ENCODE measurements around the gene MAPKAPK2.

MAPKAPK2 gene

DNA sequence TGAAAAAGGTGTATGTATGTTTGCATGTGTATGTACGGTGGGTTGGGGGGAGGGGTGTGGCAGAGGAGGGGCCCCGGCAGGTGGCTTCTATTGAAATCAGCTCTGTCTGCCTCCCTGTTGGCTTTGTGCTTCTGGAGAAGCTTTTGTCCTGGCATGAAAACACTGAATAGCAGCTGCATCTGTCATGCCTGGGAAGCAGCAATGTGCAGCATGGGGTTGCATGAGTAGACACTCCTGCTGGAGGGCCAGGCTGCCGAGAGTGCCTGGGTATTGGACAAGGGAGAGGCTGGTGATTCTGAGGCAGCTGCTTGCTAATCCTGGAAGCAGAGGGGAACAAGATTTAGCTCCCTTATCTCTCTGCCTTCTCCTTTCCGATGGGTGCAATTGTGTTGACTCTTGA, 20.5 kb downstream of the MAPKAPK2 start:
- DNase-seq = peak; percentile 71

DNA sequence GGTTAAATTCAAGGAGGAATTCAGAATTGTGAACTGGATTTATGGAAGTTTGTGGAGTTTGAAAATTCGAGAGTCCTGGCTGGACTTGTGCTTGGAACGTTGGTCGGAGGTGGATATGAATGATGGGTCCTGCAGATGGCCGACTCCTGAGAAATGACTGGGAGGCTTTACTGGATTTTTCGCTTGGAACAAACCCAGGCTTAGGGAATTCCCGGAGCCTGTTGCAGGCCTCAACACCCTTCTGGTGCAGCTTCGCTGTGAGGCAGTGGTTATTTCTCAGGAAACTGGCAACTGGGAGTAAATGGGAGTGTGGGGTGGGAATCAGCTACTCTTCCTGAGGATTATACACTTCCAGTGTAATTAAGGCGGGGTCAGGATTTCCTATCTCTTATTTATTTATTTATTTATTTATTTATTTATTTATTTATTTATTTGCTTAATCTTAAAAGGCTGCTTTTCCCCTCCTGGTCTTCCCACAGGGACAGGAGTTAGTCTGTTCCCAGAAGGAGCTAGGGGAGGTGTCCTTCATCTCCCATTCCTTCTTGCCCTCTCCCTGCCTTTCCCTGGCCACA, 21.1 kb downstream of the MAPKAPK2 start:
- peak; percentile 13 for DNase-seq

DNA sequence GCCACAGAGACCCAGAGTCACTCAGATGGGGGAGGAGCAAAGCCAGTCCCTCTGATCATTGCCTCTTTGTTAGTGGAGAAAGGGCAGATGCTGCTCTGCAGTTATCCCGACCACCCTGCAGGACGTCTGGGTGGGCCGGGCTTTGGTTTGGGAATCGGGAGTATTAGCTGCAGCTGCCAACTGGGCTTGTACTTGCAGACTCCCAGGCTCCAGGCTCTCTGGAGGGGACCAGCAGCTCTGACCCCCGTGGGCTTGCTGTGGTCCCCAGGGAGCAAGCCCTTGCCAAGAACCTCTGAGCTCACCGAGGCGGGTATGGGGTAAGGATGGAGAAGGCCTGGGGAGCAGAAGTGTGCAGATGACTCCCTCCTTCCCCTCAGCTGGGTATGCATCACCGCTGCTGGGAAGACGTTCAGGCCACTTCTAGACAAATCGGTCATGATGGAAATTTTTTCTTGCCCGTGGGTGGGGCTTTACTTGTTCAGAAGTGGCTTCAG, 21.6 kb downstream of the MAPKAPK2 start:
- DNase-seq = peak; percentile 92

DNA sequence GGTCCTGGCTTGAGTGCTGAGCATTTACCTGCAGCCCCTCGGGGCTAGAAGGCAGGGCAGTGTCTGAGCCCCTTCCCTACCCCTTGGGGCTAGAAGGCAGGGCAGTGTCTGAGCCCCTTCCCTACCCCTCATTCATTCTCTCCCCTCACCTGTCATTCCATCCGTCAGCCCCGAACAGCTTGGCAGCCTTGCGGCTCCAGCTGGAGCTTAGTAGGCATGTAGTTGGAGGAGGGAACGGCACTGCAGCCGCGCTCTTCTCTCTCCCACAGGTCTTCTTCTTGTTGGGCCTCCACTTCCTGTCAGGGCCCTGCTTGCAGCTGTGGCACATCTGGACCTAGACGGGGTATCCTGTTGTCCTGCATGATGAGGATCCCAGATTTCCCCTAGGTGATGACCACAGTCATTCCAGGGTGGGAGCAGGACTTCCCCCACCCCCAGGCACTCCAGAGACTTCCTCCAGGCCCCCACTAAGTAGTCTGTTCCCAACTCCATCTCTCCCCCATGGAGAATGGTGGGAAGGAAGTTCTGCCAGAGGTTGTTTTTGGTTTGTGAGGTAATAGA, 22.2 kb downstream of the MAPKAPK2 start:
- peak; percentile 24 for DNase-seq

DNA sequence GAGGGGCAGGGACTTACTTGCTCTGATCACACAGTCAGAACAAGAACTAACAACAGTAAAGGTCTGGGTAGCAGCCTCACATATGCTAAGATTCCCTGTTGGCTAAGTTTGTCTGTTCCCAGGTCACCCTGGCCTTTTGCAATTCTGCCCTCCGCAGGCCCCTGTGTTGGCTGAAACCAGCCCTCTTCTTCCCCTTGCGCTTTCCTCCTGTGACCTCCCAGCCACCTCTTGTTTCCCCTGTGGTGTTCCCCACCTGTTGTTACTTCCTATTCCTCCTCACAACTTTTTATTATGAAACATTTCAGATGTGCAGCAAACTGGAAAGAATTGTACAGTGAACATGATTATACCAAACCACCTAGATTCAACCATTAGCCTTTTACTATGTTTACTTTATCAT, 23.4 kb downstream of the MAPKAPK2 start:
- no peak for DNase-seq

DNA sequence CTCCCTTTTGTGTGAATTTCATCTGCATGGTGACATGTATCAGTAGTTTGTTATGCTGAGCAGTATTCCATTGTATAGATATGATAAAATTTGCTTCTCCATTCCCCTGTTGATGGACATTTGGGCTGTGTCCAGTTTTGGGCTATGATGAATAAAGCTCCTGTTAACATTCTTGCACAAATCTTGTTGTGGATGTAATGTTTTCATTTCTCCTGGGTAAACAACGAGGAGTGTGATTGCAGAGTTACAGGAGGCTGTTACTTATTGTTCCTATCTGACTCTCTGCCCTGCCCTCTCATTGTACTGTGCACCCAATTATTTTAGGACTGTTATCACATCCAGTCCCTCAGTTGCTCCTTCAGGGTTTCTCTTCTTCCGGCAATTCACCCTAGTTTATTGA, 24.2 kb downstream of the MAPKAPK2 start:
- DNase-seq = no peak

DNA sequence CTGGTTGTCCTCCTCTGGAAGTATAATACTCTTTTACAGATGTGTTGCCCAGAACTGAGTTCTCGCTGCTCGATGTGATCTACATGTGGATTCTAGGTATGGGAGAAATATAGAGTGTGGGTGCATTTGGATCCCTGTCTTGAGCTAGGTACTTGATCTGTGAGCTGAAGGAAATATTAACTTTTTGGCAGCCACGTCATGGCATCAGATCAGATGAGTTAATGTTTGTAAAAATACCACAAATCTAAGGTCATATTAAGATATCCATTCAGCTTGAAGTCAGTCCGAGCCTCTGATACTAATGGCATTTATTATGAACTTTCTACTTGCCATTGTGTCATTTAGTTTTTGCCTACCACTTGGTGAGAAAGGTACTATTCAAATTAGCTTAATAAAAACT, 24.6 kb downstream of the MAPKAPK2 start:
- DNase-seq = no peak

DNA sequence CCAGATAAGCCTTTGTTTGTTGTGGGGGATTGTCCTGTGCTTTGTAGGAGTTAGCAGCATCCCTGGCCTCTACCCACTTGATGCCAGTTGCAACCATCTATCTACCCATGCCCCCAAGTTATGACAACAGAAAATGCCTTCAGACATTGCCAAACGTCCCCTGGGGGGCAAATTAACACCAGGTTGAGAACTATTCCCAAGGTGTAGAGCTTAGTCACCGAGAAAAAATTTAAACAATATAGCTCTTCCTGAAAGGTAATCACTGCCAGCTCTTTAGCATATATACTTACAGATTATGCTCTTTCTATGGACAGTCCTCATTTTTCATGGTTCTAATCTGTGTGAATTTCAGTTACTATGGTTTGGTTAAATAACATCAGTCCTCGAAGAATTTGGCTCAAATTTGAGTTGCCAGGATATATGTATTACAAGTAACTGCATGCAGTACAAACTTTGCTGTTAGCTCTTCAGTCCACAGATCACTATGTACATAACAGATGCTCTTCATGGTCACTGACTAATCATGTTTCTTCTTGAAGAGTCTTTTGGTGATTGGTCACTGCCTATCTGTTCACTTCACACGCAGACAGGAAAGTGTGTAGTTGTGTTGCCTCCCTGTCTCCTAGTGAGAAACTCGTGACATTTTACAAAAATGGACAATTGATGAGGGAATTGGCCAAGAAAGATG, 25.2 kb downstream of the MAPKAPK2 start:
- DNase-seq = peak; percentile 37

DNA sequence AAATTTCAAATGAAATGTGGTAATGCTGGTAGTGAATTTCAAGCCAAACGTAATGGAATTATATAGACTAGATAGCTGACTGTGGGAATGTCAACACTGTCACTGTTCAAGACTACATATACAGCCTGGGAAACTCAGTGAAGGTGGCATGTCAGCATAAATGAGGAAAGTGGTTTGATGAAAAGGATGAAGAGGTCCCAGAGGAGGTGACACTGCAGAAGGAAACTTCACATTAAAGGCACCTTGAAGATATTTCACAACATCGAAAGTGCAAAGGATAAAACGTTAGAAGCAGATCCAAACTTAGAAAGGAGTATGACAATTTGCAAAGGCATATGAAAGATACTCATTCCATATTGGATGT, 25.7 kb downstream of the MAPKAPK2 start:
- no peak for DNase-seq

DNA sequence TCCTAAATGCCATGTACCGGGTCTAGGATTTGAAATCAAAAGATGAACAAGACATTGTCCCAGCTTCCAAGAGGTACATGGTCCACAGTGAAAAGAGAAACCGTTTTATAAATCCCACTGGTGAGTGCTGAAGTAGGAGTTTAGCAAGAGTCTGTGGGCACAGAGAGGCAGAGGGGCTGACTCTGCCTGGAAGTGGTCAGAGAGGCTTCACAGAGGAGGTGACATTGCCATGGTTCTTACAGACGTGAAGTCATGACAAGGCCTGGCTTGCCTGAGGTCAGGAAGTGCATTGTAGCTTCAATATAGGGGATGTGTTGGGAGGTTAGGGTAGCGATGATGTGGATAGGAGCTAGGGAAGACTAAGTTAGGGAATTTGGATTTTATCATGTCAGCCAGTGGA, 28.4 kb downstream of the MAPKAPK2 start:
- no peak for DNase-seq

DNA sequence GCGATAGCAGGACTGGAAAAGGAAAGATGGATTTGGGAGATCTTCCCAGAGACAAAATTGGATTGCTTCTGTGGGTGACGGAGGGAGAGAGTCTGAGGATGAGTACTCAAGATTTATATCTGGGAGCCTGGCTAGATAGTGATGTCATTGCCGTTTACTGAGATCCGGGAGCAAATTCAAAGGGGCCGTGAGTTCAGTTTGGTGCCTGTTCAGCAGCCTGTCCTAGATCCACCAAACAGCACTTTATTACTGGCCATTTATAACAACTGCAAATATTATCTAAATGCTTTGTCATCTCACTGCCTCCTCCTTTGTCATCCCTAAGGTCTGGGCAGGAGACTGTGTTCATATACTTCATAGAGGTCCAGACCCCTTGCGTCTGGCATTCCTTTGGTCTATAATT, 29.2 kb downstream of the MAPKAPK2 start:
- DNase-seq = peak; percentile 38

DNA sequence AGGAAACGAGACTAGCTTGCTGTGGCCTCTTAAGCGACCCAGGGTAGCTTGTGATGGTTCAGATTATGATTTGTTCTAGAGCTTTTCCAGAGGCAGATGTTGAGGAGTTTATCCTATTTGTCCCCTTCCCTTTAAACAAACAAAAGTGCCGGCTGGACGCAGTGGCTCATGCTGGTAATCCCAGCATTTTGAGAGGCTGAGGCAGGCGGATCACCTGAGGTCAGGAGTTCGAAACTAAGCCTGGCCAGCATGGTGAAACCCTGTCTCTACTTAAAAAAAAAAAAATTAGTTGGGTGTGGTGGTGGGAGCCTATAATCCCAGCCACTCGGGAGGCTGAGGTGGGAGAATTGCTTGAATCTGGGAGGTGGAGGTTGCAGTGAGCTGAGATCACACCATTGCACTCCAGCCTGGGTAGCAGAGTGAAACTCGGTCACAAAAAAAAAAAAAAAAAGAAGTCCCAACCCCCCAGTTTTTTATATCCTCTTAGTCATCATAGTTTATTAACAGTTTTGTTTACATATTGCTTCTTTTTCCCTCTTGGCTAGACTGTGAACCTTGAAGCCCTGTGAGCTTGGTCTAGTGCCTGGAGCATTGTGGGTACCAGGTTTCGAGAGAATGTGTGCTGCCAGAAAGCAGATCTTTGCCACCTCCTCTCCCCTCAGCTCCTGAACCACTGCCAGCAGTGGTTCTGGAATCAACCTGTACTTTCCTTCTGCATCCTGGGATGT, 29.8 kb downstream of the MAPKAPK2 start:
- no peak for DNase-seq

DNA sequence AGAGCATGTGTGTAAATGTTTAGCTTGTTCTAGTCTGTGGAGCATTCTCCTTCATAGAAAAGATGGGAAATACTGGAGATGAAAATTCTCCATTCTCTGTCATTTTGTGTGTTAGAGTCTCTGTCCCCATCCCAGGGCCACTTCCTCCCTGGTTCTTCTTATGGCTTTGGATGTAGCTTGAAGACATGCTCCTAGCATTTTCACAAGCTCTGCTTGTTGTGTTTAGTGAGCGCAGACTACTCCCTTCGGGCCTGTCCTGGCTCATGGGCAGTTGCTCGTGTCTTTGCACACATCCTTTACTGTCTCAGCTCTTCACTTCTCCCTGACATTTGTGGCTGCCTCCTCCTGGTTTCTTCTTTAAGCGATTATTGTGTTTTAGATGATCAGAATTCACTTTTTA, 30.4 kb downstream of the MAPKAPK2 start:
- no peak for DNase-seq

DNA sequence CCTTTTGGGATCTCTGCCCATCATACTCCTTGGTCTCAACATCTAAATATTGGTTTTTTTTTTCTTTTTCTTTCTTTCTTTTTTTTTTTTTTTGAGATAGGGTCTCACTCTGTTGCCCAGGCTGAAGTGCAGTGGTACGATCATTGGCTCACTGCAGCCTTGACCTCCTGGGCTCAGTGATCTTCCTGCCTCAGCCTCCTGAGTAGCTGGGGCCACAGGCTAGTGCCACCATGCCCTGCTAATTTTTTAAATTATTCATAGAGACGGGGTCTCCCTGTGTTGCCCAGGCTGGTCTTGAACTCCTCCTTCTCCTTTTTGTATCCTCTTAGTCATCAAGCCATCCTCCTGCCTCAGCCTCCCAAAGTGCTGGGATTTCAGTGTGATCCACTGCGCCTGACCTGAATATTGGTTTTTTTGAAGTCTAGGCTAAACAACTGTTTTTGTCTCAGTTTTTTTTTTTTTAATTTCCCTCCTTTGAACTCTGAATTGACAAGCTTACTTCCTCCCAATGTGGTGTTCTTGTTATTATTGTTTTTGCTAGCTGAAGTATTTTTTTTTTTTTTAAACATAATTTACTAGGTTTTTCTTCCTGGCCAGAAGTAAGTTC, 30.9 kb downstream of the MAPKAPK2 start:
- no peak for DNase-seq

DNA sequence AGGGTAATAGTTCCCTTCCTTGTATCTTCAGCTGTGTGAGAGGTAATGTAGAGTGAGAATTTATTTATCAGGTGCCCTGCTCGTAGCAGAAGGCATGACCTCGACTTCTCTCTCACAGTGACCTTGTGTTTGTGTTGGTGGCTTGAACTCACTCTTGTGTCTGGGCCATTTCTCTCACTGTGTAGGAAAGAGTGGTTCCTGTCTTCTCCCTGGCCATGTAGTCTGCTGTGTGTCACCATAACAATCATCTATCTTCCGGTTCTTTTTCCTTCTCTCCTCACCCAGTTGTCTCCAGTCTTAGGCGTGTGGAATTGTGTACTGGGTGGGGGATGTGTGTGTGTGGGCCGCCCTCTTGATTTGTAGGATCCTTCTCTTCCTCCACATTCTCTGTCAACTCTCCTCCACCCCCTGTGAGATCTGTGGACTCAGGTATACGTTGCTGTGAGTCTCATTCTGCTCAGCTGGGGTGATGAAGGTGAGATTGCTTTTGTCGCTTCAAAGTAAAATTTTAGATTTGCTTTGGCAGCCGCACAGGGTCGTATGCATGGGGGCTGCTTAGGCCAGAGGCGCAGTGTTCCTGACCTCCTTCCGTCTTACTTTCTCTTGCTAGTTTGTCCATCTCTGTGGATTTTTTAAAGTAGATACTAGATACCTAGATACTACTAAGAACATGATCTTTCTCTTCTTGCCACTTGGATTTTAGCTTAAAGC, 31.6 kb downstream of the MAPKAPK2 start:
- no peak for DNase-seq

DNA sequence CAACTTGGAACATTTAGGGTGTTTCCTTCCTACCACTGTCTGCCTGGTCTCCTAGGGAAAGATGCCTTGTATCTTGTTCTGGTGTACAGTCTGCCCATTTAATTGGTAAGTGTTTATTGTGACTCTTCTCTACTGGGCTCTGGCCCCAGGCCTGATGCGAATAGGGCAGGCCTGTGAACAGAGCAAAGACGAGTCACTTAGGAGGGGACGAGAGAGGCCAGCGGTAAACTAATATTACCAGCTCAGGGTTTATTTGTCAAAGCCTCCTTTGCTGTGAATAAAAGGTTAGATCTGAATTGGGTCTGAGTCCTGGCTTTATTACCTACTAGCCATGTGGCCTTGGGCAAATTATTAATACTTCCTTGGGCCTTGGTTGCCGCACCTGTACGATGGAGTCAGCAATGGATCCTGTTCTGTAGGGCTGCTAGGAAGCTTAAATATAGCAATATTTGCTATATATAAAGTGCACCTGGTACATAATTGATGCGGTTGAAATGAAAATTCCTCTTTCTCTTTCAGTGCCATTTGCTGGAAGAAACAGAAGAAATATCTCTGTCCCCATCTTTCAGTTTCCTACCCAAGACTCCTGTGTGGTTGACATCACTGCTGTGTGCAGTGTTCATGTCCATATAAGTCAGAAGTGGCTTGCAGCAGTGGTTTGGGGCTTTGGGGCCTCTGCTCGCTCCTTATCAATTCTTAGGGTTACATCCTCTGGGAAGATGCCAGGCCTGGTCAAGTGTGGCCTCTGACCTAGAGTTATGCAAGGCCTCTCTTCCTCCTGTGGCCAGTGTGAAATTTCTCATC, 32.4 kb downstream of the MAPKAPK2 start:
- no peak for DNase-seq

DNA sequence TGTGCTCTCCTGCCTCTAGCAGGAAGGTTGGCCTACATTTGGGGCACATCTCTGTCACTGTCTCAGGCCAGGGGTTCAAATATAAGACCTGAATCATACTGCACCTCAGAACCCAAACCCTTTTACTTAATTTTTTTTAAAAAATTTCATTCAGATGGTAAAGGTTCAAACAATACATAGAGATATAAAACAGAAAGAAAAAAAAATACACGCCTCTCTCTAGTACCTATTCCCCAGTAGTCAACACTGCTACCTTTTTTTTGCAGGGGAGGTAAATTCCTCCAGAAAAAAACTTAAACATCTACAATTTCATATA, 32.9 kb downstream of the MAPKAPK2 start:
- DNase-seq = no peak

DNA sequence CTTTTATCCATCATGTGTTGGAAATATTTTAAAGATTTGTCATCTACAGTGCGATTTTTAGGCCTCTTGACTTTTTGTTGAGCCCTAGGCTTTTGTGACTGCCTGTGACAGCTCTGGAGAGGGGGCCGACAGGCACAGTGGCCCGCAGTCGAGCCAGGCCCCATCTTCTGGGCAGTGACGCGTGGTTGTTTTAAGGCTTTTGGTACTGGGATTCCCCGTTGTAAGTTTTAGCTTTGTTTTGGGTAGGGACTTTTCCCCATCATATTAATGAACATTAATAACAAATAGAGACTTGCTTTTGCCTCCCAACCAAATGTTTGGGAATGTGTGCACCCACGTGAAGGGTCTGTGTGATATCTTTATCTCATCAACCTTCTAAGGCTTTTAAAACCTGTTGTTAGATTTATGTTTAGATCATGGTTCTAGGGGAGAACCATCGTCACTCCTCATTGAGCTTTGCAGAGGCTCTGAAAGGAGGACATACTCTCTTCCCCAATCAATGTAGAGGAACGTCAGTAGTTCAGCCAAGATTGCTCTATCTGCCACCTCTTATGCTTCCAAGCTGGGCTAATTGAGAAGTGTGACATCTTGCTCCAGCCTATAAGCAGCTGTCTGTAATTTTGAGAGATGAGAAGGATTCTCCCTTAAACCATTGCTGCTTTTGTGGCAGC, 34.6 kb downstream of the MAPKAPK2 start:
- DNase-seq = no peak

DNA sequence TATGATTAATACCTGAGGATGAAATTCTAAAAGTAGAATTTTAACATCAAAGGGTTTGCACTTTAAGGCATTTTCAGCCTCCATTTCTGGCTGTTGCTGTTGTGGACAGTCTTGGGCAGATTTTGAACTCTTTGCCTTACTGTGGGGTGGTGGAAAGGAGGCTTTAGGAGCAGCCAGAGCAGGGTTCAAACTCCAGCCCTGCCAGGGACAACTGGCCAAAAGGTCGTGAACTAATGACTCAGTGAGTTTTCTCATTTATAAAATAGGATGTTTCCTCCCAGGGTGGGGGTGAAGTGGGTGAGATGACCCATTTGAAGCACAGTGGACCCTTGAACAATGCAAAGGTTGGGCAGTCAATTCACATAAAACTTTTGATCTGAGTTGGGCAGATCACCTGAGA, 36.7 kb downstream of the MAPKAPK2 start:
- no peak for DNase-seq

DNA sequence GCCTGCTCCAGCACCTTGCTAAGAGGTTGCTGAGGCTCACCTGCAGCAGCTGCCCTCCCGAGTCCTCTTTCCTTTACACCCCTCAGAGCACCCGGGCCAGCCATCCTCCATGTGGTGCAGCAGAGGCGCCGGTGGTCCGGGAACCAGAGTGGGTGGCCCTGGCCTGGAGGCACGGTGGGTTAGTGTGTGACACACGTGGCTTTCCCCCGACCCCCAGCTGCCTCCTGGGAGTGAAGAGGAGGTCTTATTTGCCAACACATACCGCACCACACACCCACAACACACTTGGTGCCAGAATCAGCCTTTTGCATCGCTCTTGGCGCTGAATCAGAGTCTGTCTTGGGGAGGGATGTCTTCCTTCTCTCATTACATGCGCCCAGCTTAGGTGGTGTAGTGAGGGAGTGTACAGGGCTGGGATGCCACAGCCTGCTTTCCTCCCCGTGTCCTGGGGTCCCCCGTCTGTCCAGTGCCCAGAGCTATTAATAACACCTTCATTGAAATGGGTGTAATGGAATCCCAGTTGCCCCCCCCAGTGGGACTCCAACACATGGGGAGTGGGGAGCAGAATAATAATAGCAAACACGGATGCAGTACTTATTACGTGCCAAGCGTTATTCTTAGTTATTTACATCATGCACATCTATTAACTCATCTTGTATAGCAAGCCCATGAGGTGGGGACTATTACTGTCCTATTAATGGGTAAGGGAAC, 38.2 kb downstream of the MAPKAPK2 start:
- peak; percentile 23 for DNase-seq

DNA sequence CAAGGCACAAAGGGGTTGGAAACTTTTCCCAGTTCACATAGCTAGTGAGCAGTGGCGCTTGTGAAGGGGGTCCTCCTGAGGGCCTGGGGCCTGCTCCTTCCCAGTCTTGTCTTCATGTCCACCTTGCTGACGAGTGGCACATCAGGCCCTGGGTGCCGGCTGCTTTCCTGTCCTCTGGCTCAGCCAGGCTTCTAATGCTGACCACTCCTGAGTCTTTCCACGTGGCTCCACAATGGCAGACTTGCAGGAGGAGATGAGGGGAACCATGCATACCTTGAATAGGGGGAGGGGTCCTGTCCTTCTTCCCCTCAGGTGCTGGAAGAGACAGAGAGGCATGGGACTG, 38.7 kb downstream of the MAPKAPK2 start:
- no peak for DNase-seq
